HepG2 (cell line): ENCODE measurements around the gene CD34.
"Not testable (repeated sequence)": the region's sequence is repeated elsewhere in the genome, so short reads cannot be mapped to it uniquely, and the experiment has no call there.

ENCODE experiments used
- CERS6 ChIP-seq: sonication (generic); formaldehyde crosslinking; IDR thresholded peaks from 2 replicates; pipeline ENCODE4 v1.5.0; 2020; ENCODE audit warnings: missing genetic modification reagents
- CTCF ChIP-seq: sonication (generic); formaldehyde crosslinking; IDR thresholded peaks from 2 replicates; pipeline ENCODE4 v1.5.0; 2020; ENCODE audit warnings: mild to moderate bottlenecking, missing genetic modification reagents, moderate library complexity
- EP300 ChIP-seq, 3 experiments: sonication (generic) in 1 of 3; formaldehyde crosslinking in 1 of 3; IDR thresholded peaks; 2 replicates each; pipeline versions ENCODE4 v1.5.1 to v1.6.1; 2011 to 2020; ENCODE audit warnings: low read depth in 2 of 3, low read length in 2 of 3, borderline replicate concordance in 1 of 3, improper control_type of control experiment in 1 of 3, mild to moderate bottlenecking in 1 of 3, missing genetic modification reagents in 1 of 3, moderate library complexity in 1 of 3
- EZH2 ChIP-seq: conservative IDR thresholded peaks from 2 replicates; pipeline ENCODE4 v1.6.1; 2012; ENCODE audit warnings: mild to moderate bottlenecking, low read depth, low read length, moderate library complexity
- HMG20B ChIP-seq: conservative IDR thresholded peaks from 2 replicates; pipeline ENCODE4 v1.6.1; 2016; ENCODE audit warnings: missing genetic modification reagents, missing compliant biosample characterization
- POLR2AphosphoS5 ChIP-seq: IDR thresholded peaks from 2 replicates; pipeline ENCODE4 v1.6.1; 2012; ENCODE audit warnings: low read depth, low read length
- RBFOX2 ChIP-seq: fragments of 200-400 bp; formaldehyde crosslinking; IDR thresholded peaks from 2 replicates; pipeline ENCODE4 v1.6.1; 2017; ENCODE audit warnings: low read depth, mild to moderate bottlenecking, low read length
- YY1 ChIP-seq: IDR thresholded peaks from 2 replicates; pipeline ENCODE4 v1.6.1; 2011; ENCODE audit warnings: low read length, low read depth, moderate library complexity, mild to moderate bottlenecking; ENCODE audit not compliant: insufficient read depth, insufficient replicate concordance
- ZFP1 ChIP-seq: IDR thresholded peaks from 2 replicates; pipeline ENCODE4 v1.6.1; 2016
- TF ChIP-seq, protein P1 (sequence below): sonication (generic); formaldehyde crosslinking; IDR thresholded peaks from 2 replicates; pipeline ENCODE4 v1.4.0; 2020; ENCODE audit warnings: missing genetic modification reagents
- TF ChIP-seq, protein P2 (sequence below), 2 experiments: IDR thresholded peaks; 2 replicates each; pipeline ENCODE4 v1.6.1; 2011 to 2012; ENCODE audit warnings: low read length in 2 of 2, borderline replicate concordance in 1 of 2, low read depth in 1 of 2, mild to moderate bottlenecking in 1 of 2, moderate library complexity in 1 of 2
- TF ChIP-seq, protein P3 (sequence below): sonication (generic); formaldehyde crosslinking; IDR thresholded peaks from 2 replicates; pipeline ENCODE4 v1.4.0; 2020; ENCODE audit warnings: missing genetic modification reagents

GRCh38 chr1:207925969-207926368 lies 15.0 kb upstream of the CD34 start:
- TF ChIP-seq RBFOX2; POLR2AphosphoS5; CTCF (CRISPR knock-in tag); CERS6; HMG20B; EP300 (IDR thresholded peaks at IDR 0.05; ENCODE audit: low read depth in 2 of 2, low read length in 2 of 2); EP300 (CRISPR knock-in tag; IDR thresholded peaks at IDR 0.05; ENCODE audit: borderline replicate concordance); YY1; EZH2; ZFP1 (CRISPR knock-in tag): not testable (repeated sequence)
- TF ChIP-seq, protein P1, sequence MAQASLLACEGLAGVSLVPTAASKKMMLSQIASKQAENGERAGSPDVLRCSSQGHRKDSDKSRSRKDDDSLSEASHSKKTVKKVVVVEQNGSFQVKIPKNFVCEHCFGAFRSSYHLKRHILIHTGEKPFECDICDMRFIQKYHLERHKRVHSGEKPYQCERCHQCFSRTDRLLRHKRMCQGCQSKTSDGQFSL: not testable (repeated sequence)
- TF ChIP-seq, protein P2, sequence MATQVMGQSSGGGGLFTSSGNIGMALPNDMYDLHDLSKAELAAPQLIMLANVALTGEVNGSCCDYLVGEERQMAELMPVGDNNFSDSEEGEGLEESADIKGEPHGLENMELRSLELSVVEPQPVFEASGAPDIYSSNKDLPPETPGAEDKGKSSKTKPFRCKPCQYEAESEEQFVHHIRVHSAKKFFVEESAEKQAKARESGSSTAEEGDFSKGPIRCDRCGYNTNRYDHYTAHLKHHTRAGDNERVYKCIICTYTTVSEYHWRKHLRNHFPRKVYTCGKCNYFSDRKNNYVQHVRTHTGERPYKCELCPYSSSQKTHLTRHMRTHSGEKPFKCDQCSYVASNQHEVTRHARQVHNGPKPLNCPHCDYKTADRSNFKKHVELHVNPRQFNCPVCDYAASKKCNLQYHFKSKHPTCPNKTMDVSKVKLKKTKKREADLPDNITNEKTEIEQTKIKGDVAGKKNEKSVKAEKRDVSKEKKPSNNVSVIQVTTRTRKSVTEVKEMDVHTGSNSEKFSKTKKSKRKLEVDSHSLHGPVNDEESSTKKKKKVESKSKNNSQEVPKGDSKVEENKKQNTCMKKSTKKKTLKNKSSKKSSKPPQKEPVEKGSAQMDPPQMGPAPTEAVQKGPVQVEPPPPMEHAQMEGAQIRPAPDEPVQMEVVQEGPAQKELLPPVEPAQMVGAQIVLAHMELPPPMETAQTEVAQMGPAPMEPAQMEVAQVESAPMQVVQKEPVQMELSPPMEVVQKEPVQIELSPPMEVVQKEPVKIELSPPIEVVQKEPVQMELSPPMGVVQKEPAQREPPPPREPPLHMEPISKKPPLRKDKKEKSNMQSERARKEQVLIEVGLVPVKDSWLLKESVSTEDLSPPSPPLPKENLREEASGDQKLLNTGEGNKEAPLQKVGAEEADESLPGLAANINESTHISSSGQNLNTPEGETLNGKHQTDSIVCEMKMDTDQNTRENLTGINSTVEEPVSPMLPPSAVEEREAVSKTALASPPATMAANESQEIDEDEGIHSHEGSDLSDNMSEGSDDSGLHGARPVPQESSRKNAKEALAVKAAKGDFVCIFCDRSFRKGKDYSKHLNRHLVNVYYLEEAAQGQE (IDR thresholded peaks at IDR 0.05; ENCODE audit: borderline replicate concordance in 1 of 2, low read depth in 1 of 2, low read length in 2 of 2): not testable (repeated sequence)
- TF ChIP-seq, protein P3, sequence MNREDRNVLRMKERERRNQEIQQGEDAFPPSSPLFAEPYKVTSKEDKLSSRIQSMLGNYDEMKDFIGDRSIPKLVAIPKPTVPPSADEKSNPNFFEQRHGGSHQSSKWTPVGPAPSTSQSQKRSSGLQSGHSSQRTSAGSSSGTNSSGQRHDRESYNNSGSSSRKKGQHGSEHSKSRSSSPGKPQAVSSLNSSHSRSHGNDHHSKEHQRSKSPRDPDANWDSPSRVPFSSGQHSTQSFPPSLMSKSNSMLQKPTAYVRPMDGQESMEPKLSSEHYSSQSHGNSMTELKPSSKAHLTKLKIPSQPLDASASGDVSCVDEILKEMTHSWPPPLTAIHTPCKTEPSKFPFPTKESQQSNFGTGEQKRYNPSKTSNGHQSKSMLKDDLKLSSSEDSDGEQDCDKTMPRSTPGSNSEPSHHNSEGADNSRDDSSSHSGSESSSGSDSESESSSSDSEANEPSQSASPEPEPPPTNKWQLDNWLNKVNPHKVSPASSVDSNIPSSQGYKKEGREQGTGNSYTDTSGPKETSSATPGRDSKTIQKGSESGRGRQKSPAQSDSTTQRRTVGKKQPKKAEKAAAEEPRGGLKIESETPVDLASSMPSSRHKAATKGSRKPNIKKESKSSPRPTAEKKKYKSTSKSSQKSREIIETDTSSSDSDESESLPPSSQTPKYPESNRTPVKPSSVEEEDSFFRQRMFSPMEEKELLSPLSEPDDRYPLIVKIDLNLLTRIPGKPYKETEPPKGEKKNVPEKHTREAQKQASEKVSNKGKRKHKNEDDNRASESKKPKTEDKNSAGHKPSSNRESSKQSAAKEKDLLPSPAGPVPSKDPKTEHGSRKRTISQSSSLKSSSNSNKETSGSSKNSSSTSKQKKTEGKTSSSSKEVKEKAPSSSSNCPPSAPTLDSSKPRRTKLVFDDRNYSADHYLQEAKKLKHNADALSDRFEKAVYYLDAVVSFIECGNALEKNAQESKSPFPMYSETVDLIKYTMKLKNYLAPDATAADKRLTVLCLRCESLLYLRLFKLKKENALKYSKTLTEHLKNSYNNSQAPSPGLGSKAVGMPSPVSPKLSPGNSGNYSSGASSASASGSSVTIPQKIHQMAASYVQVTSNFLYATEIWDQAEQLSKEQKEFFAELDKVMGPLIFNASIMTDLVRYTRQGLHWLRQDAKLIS (CRISPR knock-in tag): not testable (repeated sequence)
